Naive thymus-derived CD4-positive, alpha-beta T cell (primary cell): ENCODE results near the gene P2RX2. TPM values are rescaled to one million over a fixed set of nuclear protein-coding genes. Genes with fewer than 3 reads are reported as not detected.

ENCODE experiments used
- ATAC-seq: fragments of 150-1000 bp; cut with Tn5 transposase; 2 replicates; pipeline ENCODE4 v1.10.0; 2021; ENCODE audit warnings: mild to moderate bottlenecking, moderate library complexity
- CTCF ChIA-PET: fragments of 350-600 bp; sonication (Branson Sonifier 250); formaldehyde crosslinking; loops from one replicate; lab custom pipeline; 2021; ENCODE audit warnings: antibody characterized with exemption; lab: Charles Lee
- POLR2A ChIA-PET: fragments of 350-600 bp; sonication (Branson Sonifier 250); formaldehyde crosslinking; loops from one replicate; lab custom pipeline; 2021; ENCODE audit warnings: antibody characterized with exemption, inconsistent platforms; lab: Charles Lee
- DNase-seq, 9 donors: peaks; one replicate each; pipeline versions ENCODE4 v3.0.0 to v3.0.0-alpha.2; 2020 to 2022; ENCODE audit warnings: mixed read lengths in 1 of 9
- H3K27ac ChIP-seq: one replicate; pipeline ENCODE4 v1.7.0; 2013; ENCODE audit warnings: mild to moderate bottlenecking, low read depth, low read length, moderate library complexity
- H3K27me3 ChIP-seq, 2 donors: one replicate each; pipeline ENCODE4 v1.7.0; 2013; ENCODE audit warnings: low read length in 2 of 2, mild to moderate bottlenecking in 2 of 2, moderate library complexity in 2 of 2; ENCODE audit not compliant: control insufficient read depth in 2 of 2, insufficient read depth in 2 of 2
- H3K36me3 ChIP-seq, 3 experiments: 1 replicate in 2 of 3; 2 replicates in 1 of 3; pipeline ENCODE4 v1.7.0; 2013; ENCODE audit warnings: low read length in 3 of 3, mild to moderate bottlenecking in 3 of 3, moderate library complexity in 1 of 3; ENCODE audit not compliant: insufficient read depth in 3 of 3, control insufficient read depth in 2 of 3
- H3K4me1 ChIP-seq, 2 donors: one replicate each; pipeline ENCODE4 v1.7.0; 2013; ENCODE audit warnings: low read length in 2 of 2, mild to moderate bottlenecking in 2 of 2, moderate library complexity in 1 of 2; ENCODE audit not compliant: control insufficient read depth in 2 of 2, insufficient read depth in 2 of 2
- H3K4me3 ChIP-seq: 2 replicates; pipeline ENCODE4 v1.7.0; 2013; ENCODE audit warnings: mild to moderate bottlenecking, low read length
- H3K9me3 ChIP-seq, 3 experiments: 1 replicate in 2 of 3; 2 replicates in 1 of 3; pipeline ENCODE4 v1.7.0; 2013; ENCODE audit warnings: low read length in 3 of 3; ENCODE audit not compliant: control insufficient read depth in 2 of 3
- H3K27ac Mint-ChIP-seq, 9 donors: one replicate each; pipeline ENCODE4 v1.8.0; 2020 to 2022; ENCODE audit warnings: mixed read lengths in 9 of 9, mild to moderate bottlenecking in 8 of 9, moderate library complexity in 5 of 9, inconsistent platforms in 2 of 9
- H3K27me3 Mint-ChIP-seq, 5 donors: one replicate each; pipeline ENCODE4 v1.8.0; 2021 to 2022; ENCODE audit warnings: mixed read lengths in 5 of 5, mild to moderate bottlenecking in 1 of 5
- H3K36me3 Mint-ChIP-seq, 5 donors: one replicate each; pipeline ENCODE4 v1.8.0; 2020 to 2022; ENCODE audit warnings: mixed read lengths in 5 of 5, mild to moderate bottlenecking in 3 of 5, inconsistent platforms in 1 of 5
- H3K4me1 Mint-ChIP-seq, 7 donors: one replicate each; pipeline ENCODE4 v1.8.0; 2020 to 2022; ENCODE audit warnings: mixed read lengths in 7 of 7, mild to moderate bottlenecking in 3 of 7, inconsistent platforms in 1 of 7
- H3K4me3 Mint-ChIP-seq, 10 donors: one replicate each; pipeline ENCODE4 v1.8.0; 2020 to 2022; ENCODE audit warnings: mild to moderate bottlenecking in 10 of 10, mixed read lengths in 10 of 10, moderate library complexity in 6 of 10, inconsistent platforms in 2 of 10
- H3K9me3 Mint-ChIP-seq, 11 donors: one replicate each; pipeline ENCODE4 v1.8.0; 2020 to 2022; ENCODE audit warnings: mixed read lengths in 11 of 11, mild to moderate bottlenecking in 4 of 11, inconsistent platforms in 1 of 11, moderate library complexity in 1 of 11
- intact Hi-C, 2 donors: fragments of 100-400 bp; cut with micrococcal nuclease; formaldehyde crosslinking; loops; one replicate each; pipeline ENCODE4 v1.15.1; 2023
- polyA plus RNA-seq, 2 donors: library from polyadenylated mRNA; unstranded; fragments of 300-500 nt; fragmentation: Illumina TruSeq; gene quantifications; one replicate each; pipeline ENCODE4 v1.2.3, GENCODE V29; 2021
- total RNA-seq, 6 experiments: library from RNA in 5 of 6; stranded (reverse) in 5 of 6; gene quantifications; 1 replicate in 5 of 6; 2 replicates in 1 of 6; pipeline ENCODE4 v1.2.3 and lab custom pipeline; 2021 to 2026

Gene P2RX2
- total and polyA plus RNA-seq, 7 experiments from 2014 or later: 0.32 TPM; not detected in 6

- H3K4me1 ChIP-seq: no peaks in the 10 kb centered on the region
Observed at GRCh38 chr12:132587781-132588180, 30.8 kb upstream of the P2RX2 start.

GRCh38 chr12:132588319-132588718, 30.3 kb upstream of the P2RX2 start:
- Histone ChIP-seq H3K4me1 (no peaks in the 10 kb centered on the region), H3K4me3 (no peak overlapping the region), H3K27me3 (no peaks in the 10 kb centered on the region), H3K27ac (no peak overlapping the region), H3K36me3 (no peaks in the 10 kb centered on the region), H3K9me3 (no peaks in the 10 kb centered on the region)
- Mint-ChIP-seq H3K27me3 (peaks cover 0 to 7% (median under 1%) of the 10 kb centered on the region in 5 donors), H3K36me3 (peaks cover 0 to 4% (median 4%) of the 10 kb centered on the region in 5 donors), H3K27ac (no peak overlapping the region), H3K9me3 (peaks cover 0 to 2% (median 0%) of the 10 kb centered on the region in 11 donors), H3K4me1 (peaks cover 0 to 1% (median 0%) of the 10 kb centered on the region in 7 donors), H3K4me3 (no peak overlapping the region)
- no peak for DNase-seq
- no peak for ATAC-seq
- POLR2A ChIA-PET: no interaction called here
- CTCF ChIA-PET: no interaction called here
- intact Hi-C loops: no loop called here

More at GRCh38 chr12:132587781-132588180, 30.8 kb upstream of the P2RX2 start:
- intact Hi-C loops: no loop called here
- no peak overlapping the region for H3K4me3 Mint-ChIP-seq
- H3K4me1 Mint-ChIP-seq: peaks cover 0 to under 1% (median 0%) of the 10 kb centered on the region in 7 donors
- Histone ChIP-seq H3K27me3 (no peaks in the 10 kb centered on the region), H3K36me3 (peaks cover 0 to under 1% (median 0%) of the 10 kb centered on the region in 3 experiments), H3K27ac (no peak overlapping the region), H3K9me3 (no peaks in the 10 kb centered on the region), H3K4me3 (no peak overlapping the region)
- ChIA-PET CTCF (no interaction called here), POLR2A (no interaction called here)
- DNase-seq: no peak
- peak overlapping the region in 1 of 9 donors; percentile 19 for H3K27ac Mint-ChIP-seq
- H3K9me3 Mint-ChIP-seq: peaks cover 0 to 2% (median 0%) of the 10 kb centered on the region in 11 donors
- H3K27me3 Mint-ChIP-seq: peaks cover 0 to 5% (median 0%) of the 10 kb centered on the region in 5 donors
- H3K36me3 Mint-ChIP-seq: peaks cover 0 to 4% (median 4%) of the 10 kb centered on the region in 5 donors
- ATAC-seq: no peak

- ChIA-PET CTCF (interaction anchor here (0.7 kb wide), 1 partner anchor 10 kb away, joined by 3 read pairs; no protein-coding TSS in a partner anchor), POLR2A (interaction anchor here (1.0 kb wide), 1 partner anchor 122 kb away, joined by 3 read pairs; no protein-coding TSS in a partner anchor)
- Histone ChIP-seq H3K27me3 (no peaks in the 10 kb centered on the region), H3K4me3 (no peak overlapping the region), H3K36me3 (no peaks in the 10 kb centered on the region), H3K9me3 (no peaks in the 10 kb centered on the region), H3K4me1 (no peaks in the 10 kb centered on the region), H3K27ac (no peak overlapping the region)
- peaks cover 0 to 5% (median 3%) of the 10 kb centered on the region in 7 donors for H3K4me1 Mint-ChIP-seq
- no peak for DNase-seq
- H3K4me3 Mint-ChIP-seq: no peak overlapping the region
- no peak for ATAC-seq
- intact Hi-C loops: no loop called here
- H3K9me3 Mint-ChIP-seq: peaks cover 0 to 4% (median 0%) of the 10 kb centered on the region in 11 donors
- peaks cover 4 to 11% (median 8%) of the 10 kb centered on the region in 5 donors for H3K27me3 Mint-ChIP-seq
- H3K27ac Mint-ChIP-seq: no peak overlapping the region
- no peaks in the 10 kb centered on the region for H3K36me3 Mint-ChIP-seq
Observed at GRCh38 chr12:132588821-132589669, 29.5 kb upstream of the P2RX2 start.

GRCh38 chr12:132591107-132591935, 27.3 kb upstream of the P2RX2 start:
- H3K27me3 ChIP-seq: no peaks in the 10 kb centered on the region
- H3K27ac ChIP-seq: no peak overlapping the region
- H3K27ac Mint-ChIP-seq: no peak overlapping the region
- ATAC-seq: no peak
- H3K4me1 Mint-ChIP-seq: peaks cover 0 to 6% (median 3%) of the 10 kb centered on the region in 7 donors
- no peaks in the 10 kb centered on the region for H3K4me1 ChIP-seq
- H3K4me3 Mint-ChIP-seq: no peak overlapping the region
- ChIA-PET CTCF (no interaction called here), POLR2A (no interaction called here)
- H3K36me3 Mint-ChIP-seq: no peaks in the 10 kb centered on the region
- no peak overlapping the region for H3K4me3 ChIP-seq
- H3K36me3 ChIP-seq: no peaks in the 10 kb centered on the region
- intact Hi-C loops: no loop called here
- H3K9me3 Mint-ChIP-seq: peaks cover 0 to 4% (median 0%) of the 10 kb centered on the region in 11 donors
- no peaks in the 10 kb centered on the region for H3K9me3 ChIP-seq
- peaks cover 5 to 24% (median 14%) of the 10 kb centered on the region in 5 donors for H3K27me3 Mint-ChIP-seq
- DNase-seq: no peak

GRCh38 chr12:132592282-132592970, 26.1 kb upstream of the P2RX2 start:
- CTCF ChIA-PET: no interaction called here
- Mint-ChIP-seq H3K4me1 (peaks cover 3 to 10% (median 7%) of the 10 kb centered on the region in 7 donors), H3K4me3 (no peak overlapping the region)

GRCh38 chr12:132593071-132593470, 25.5 kb upstream of the P2RX2 start:
- Histone ChIP-seq H3K27ac (no peak overlapping the region), H3K36me3 (no peaks in the 10 kb centered on the region), H3K4me3 (no peak overlapping the region), H3K27me3 (no peaks in the 10 kb centered on the region), H3K4me1 (peaks cover 5 to 6% of the 10 kb centered on the region in 2 donors), H3K9me3 (no peaks in the 10 kb centered on the region)
- Mint-ChIP-seq H3K4me1 (peaks cover 7 to 15% (median 12%) of the 10 kb centered on the region in 7 donors), H3K4me3 (no peak overlapping the region), H3K36me3 (no peaks in the 10 kb centered on the region), H3K27ac (no peak overlapping the region), H3K9me3 (peaks cover 0 to 6% (median 0%) of the 10 kb centered on the region in 11 donors), H3K27me3 (peaks cover 15 to 36% (median 23%) of the 10 kb centered on the region in 5 donors)
- POLR2A ChIA-PET: no interaction called here
- intact Hi-C loops: no loop called here
- no peak for DNase-seq
- CTCF ChIA-PET: no interaction called here
- no peak for ATAC-seq

More at GRCh38 chr12:132592282-132592970, 26.1 kb upstream of the P2RX2 start:
- H3K9me3 ChIP-seq: no peaks in the 10 kb centered on the region
- Mint-ChIP-seq H3K27ac (no peak overlapping the region), H3K9me3 (peaks cover 0 to 5% (median 0%) of the 10 kb centered on the region in 11 donors), H3K36me3 (no peaks in the 10 kb centered on the region), H3K27me3 (peaks cover 11 to 31% (median 18%) of the 10 kb centered on the region in 5 donors)
- no peaks in the 10 kb centered on the region for H3K36me3 ChIP-seq
- no peak for DNase-seq
- H3K4me3 ChIP-seq: no peak overlapping the region
- ATAC-seq: no peak
- intact Hi-C loops: no loop called here
- H3K27ac ChIP-seq: no peak overlapping the region
- no peaks in the 10 kb centered on the region for H3K27me3 ChIP-seq
- POLR2A ChIA-PET: no interaction called here
- peaks cover 2 to 3% of the 10 kb centered on the region in 2 donors for H3K4me1 ChIP-seq
